HepG2 (cell line): Measurements from ENCODE around the gene NRG3. TPM values are rescaled to one million over a fixed set of nuclear protein-coding genes. Genes with fewer than 3 reads are reported as not detected.

ENCODE experiments used
- ETV5 ChIP-seq: IDR thresholded peaks from 2 replicates; pipeline ENCODE4 v1.6.1; 2018; ENCODE audit warnings: missing biosample characterization, missing genetic modification reagents, inconsistent platforms, borderline replicate concordance
- LRRFIP1 ChIP-seq: sonication (generic); formaldehyde crosslinking; conservative IDR thresholded peaks from 2 replicates; pipeline ENCODE4 v1.4.0; 2020; ENCODE audit warnings: missing genetic modification reagents
- NR2F6 ChIP-seq, 2 experiments: IDR thresholded peaks; 2 replicates each; pipeline ENCODE4 v1.6.1; 2016; ENCODE audit warnings: antibody characterized with exemption in 1 of 2, mild to moderate bottlenecking in 1 of 2
- ZNF280D ChIP-seq: sonication (generic); formaldehyde crosslinking; IDR thresholded peaks from 2 replicates; pipeline ENCODE4 v1.5.1; 2020; ENCODE audit warnings: mild to moderate bottlenecking, missing genetic modification reagents
- ZNF318 ChIP-seq: sonication (generic); formaldehyde crosslinking; IDR thresholded peaks from 2 replicates; pipeline ENCODE4 v1.4.0; 2020; ENCODE audit warnings: mild to moderate bottlenecking, missing genetic modification reagents
- ZNF549 ChIP-seq: sonication (generic); formaldehyde crosslinking; IDR thresholded peaks from 2 replicates; pipeline ENCODE4 v1.5.0; 2020; ENCODE audit warnings: missing genetic modification reagents
- ZNF646 ChIP-seq: sonication (generic); formaldehyde crosslinking; IDR thresholded peaks from 2 replicates; pipeline ENCODE4 v1.9.0; 2021; ENCODE audit warnings: mild to moderate bottlenecking, missing genetic modification reagents
- polyA plus RNA-seq, 8 experiments: library from polyadenylated mRNA; depleted of rRNA in 3 of 8; stranded (reverse) in 7 of 8; unstranded in 1 of 8; fragments of >200 nt; fragmentation: Illumina TruSeq in 4 of 8; extraction: Trizol in 4 of 8; gene quantifications; 2 replicates each; pipeline versions ENCODE4 v1.2.1 to v1.2.3, GENCODE V29; 2011 to 2016; ENCODE audit warnings: low read depth in 4 of 8, missing spikeins in 1 of 8, mixed read lengths in 1 of 8; ENCODE audit not compliant: insufficient read depth in 1 of 8
- total RNA-seq, 5 experiments: library from RNA; depleted of rRNA; stranded (reverse); fragments of >200 nt; fragmentation: Illumina TruSeq; extraction: Trizol; gene quantifications; 2 replicates each; pipeline ENCODE4 v1.2.3, GENCODE V29; 2016; ENCODE audit warnings: low read depth in 1 of 5

NRG3 gene
- total and polyA plus RNA-seq, 2 of the 13 experiments (the other 11 are each of a cell fraction or from before 2014, with no cell fraction given), result not detected

- no peak for TF ChIP-seq ZNF318 (CRISPR knock-in tag)
- TF ChIP-seq ETV5 (CRISPR knock-in tag), result no peak
- no peak for TF ChIP-seq ZNF549 (CRISPR knock-in tag)
- TF ChIP-seq NR2F6 (IDR thresholded peaks at IDR 0.05), result no peak
- TF ChIP-seq NR2F6 (CRISPR knock-in tag; IDR thresholded peaks at IDR 0.05), result no peak
- TF ChIP-seq LRRFIP1 (CRISPR knock-in tag), result no peak
- TF ChIP-seq ZNF280D (CRISPR knock-in tag), result no peak
- no peak for TF ChIP-seq ZNF646 (CRISPR knock-in tag)
Measured at GRCh38 chr10:81915504-81915897, 40.5 kb downstream of the NRG3 start (continued).
